HG02884 (cell line): ENCODE data around the gene TTI1.

Experiments used
- ATAC-seq: cut with Tn5 transposase; IDR thresholded peaks from one replicate; pipeline ENCODE4 v1.9.1; 2021; ENCODE audit warnings: mild to moderate bottlenecking, moderate library complexity; ENCODE audit not compliant: unreplicated experiment

The TTI1 gene

GRCh38 chr20:37989601-37990295 lies 43.5 kb downstream of the TTI1 start:
- ATAC-seq: no peak

- no peak for ATAC-seq
Observed at GRCh38 chr20:37988306-37988954, 44.8 kb downstream of the TTI1 start.

GRCh38 chr20:37987602-37988290 lies 45.5 kb downstream of the TTI1 start:
- no peak for ATAC-seq

- ATAC-seq: no peak
Observed at GRCh38 chr20:37986873-37987601, 46.2 kb downstream of the TTI1 start.

GRCh38 chr20:37986044-37986858 lies 47.0 kb downstream of the TTI1 start:
- ATAC-seq: no peak

GRCh38 chr20:37984018-37984785 lies 49.1 kb downstream of the TTI1 start:
- ATAC-seq: no peak

GRCh38 chr20:37983286-37983685 lies 50.0 kb downstream of the TTI1 start:
- ATAC-seq: no peak

- no peak for ATAC-seq
Observed at GRCh38 chr20:37981568-37981967, 51.7 kb downstream of the TTI1 start.

GRCh38 chr20:37980876-37981275 lies 52.4 kb downstream of the TTI1 start:
- ATAC-seq: no peak

- no peak for ATAC-seq
Observed at GRCh38 chr20:37980383-37980782, 52.9 kb downstream of the TTI1 start.

GRCh38 chr20:37979021-37979985 lies 54.0 kb downstream of the TTI1 start:
- ATAC-seq: no peak

GRCh38 chr20:37977786-37978185 lies 55.5 kb downstream of the TTI1 start:
- no peak for ATAC-seq

GRCh38 chr20:37977338-37977737 lies 55.9 kb downstream of the TTI1 start:
- no peak for ATAC-seq

- no peak for ATAC-seq
Observed at GRCh38 chr20:37976887-37977286, 56.4 kb downstream of the TTI1 start.

GRCh38 chr20:37973059-37973910 lies 60.0 kb downstream of the TTI1 start:
- no peak for ATAC-seq

GRCh38 chr20:37972256-37973058 lies 60.8 kb downstream of the TTI1 start:
- ATAC-seq: no peak

- no peak for ATAC-seq
Observed at GRCh38 chr20:37971561-37972127, 61.6 kb downstream of the TTI1 start.
